GM12864 (cell line): ENCODE data around the gene CAPN10.

Experiments
- DNase-seq: peaks from one replicate; pipeline ENCODE4 v3.0.0-alpha.2; 2011; ENCODE audit warnings: low read depth
- H3K4me3 ChIP-seq: 2 replicates; pipeline ENCODE4 v1.5.1; 2011; ENCODE audit warnings: mild to moderate bottlenecking, low read depth, low read length, control low read depth
- CTCF ChIP-seq: IDR thresholded peaks from 2 replicates; pipeline ENCODE4 v1.5.1; 2011; ENCODE audit warnings: low read depth, mild to moderate bottlenecking, moderate library complexity, low read length, control low read depth, inconsistent platforms; ENCODE audit errors: missing control alignments

CAPN10 gene

DNA sequence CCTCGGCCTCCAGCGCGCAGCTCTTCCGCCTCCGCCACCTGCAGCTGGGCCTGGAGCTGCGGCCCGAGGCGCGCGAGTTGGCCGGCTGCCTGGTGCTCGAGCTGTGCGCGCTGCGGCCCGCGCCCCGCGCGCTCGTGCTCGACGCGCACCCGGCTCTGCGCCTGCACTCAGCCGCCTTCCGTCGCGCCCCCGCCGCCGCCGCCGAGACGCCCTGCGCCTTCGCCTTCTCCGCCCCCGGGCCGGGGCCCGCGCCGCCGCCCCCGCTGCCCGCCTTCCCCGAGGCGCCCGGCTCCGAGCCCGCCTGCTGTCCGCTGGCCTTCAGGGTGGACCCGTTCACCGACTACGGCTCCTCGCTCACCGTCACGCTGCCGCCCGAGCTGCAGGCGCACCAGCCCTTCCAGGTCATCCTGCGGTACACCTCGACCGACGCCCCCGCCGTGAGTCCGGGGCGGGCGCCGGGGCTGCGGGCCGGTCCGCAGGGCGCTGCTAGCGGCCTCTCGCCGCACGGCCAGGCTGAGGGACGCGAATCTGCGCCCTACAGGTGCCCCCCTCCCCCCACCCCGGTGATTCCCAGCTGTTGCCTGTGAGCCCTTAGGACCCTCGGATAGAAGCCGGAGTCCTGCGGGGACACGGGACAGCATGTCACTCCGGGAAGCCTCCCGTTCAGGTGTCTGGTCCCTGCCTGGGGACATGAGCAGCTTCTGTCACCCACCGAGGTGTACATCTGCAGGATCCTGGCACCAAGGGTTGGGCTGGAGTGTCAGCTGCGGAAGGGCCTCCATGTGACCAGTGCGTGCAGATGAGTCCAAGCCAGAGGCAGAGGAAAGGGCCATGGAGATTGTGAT lies 17.6 kb upstream of the CAPN10 start:
- DNase-seq = no peak
- H3K4me3 ChIP-seq = peak overlapping the region; percentile 85
- TF ChIP-seq CTCF = no peak

DNA sequence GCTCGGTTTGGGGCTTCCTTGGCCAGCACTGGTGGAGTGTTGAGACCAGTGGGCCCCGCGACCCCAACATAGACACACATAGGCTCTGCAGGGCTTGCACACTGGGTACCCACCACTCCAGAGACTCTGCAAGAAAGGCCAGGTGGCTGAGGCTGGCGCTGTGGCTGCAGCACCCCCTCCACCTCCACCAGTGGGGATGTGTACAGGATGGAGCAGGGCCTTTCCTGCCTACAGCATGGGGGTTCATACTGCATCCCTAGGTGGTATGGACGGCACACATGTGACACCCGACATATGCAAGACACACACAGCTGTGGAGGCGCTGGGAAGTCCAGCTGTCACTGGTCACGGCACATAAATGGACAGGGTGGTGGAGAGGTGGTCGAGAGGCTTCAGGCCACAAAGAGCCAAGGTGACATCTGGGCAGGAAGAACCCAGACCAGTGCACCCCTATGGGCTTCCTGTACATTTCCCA lies 17.0 kb upstream of the CAPN10 start:
- TF ChIP-seq CTCF = no peak
- H3K4me3 ChIP-seq = peak overlapping the region; percentile 85
- DNase-seq = no peak

- TF ChIP-seq CTCF = no peak
- H3K4me3 ChIP-seq = peak overlapping the region; percentile 85
- no peak for DNase-seq
These were observed 16.5 kb upstream of the CAPN10 start for GRCh38 chr2:240569998-240570530.

DNA sequence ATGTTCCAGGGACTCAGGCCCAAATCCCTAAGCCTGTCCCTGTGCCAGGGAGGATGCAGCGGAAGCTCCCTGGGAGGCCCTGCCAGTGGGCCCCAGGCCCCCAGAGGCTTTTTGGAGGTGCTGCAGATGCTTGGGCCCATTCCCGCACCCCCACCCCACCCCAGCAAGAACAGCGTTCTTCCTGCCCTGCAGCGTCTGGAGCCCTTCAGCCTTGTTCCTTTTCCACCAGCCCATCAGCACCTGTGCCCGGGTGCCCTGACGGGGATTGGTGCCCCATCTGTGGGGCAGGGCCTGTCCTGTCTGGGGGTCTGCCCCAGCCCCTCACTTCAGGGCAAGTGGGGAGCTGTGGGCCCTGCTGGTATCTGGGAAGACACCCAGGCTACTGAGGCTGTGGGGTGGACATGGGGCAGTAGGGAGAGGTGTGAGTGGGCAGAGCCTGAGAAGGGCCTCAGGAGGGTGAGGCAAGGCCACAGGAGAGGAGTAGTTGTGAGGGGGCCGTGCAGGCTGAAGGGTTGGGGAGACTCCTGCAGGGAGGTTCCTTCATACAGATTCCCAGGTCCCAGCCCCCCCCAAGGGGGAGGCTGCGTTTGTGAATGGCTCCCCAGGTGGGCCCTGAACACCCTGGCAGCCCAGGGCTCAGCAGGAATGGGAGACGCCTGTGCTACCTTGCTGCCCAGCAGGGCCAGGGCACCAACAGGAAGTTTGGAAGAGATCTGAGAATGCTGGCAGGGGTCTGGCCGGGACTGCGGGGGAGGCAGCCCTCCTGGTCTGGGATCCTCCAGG lies 15.8 kb upstream of the CAPN10 start:
- no peak for DNase-seq
- no peak overlapping the region for H3K4me3 ChIP-seq
- no peak for TF ChIP-seq CTCF

GRCh38 chr2:240571314-240571973 lies 15.1 kb upstream of the CAPN10 start:
- DNase-seq = no peak
- TF ChIP-seq CTCF = no peak
- no peak overlapping the region for H3K4me3 ChIP-seq

- no peak for TF ChIP-seq CTCF
- H3K4me3 ChIP-seq = no peak overlapping the region
- no peak for DNase-seq
These were observed 14.1 kb upstream of the CAPN10 start for GRCh38 chr2:240572141-240573031.
